Activated CD8-positive, alpha-beta memory T cell treated with anti-CD3 and anti-CD28 coated beads for 24 hours (primary cell): Measurements from ENCODE around the gene ADH6.
"Not testable (repeated sequence)": the region's sequence is repeated elsewhere in the genome, so short reads cannot be mapped to it uniquely, and the experiment has no call there.

ENCODE experiments used
- DNase-seq: peaks from one replicate; pipeline ENCODE4 v3.0.0-alpha.2; 2020

The ADH6 gene

GRCh38 chr4:99219072-99219471, at the start of gene ADH6:
TSS of gene ADH6 (minus strand) at chr4:99219246. CDS start at chr4:99219152, 94 bp downstream.
- no peak for DNase-seq

- DNase-seq = no peak
These were observed 45.9 kb upstream of the ADH6 start for GRCh38 chr4:99264927-99265326.

- DNase-seq = no peak
These were observed 33.7 kb upstream of the ADH6 start for GRCh38 chr4:99252746-99253145.

- no peak for DNase-seq
These were observed 29.7 kb upstream of the ADH6 start for GRCh38 chr4:99248714-99249113.

GRCh38 chr4:99235955-99236354, 16.9 kb upstream of the ADH6 start:
- no peak for DNase-seq

GRCh38 chr4:99234331-99235010, 15.4 kb upstream of the ADH6 start:
- DNase-seq = no peak

- DNase-seq = not testable (repeated sequence)
These were observed 14.4 kb upstream of the ADH6 start for GRCh38 chr4:99233397-99233796.

GRCh38 chr4:99228706-99229105, 9.7 kb upstream of the ADH6 start:
- not testable (repeated sequence) for DNase-seq

- DNase-seq = not testable (repeated sequence)
These were observed 8.6 kb upstream of the ADH6 start for GRCh38 chr4:99227646-99228045.

- DNase-seq = no peak
These were observed 2.9 kb upstream of the ADH6 start for GRCh38 chr4:99221980-99222379.

GRCh38 chr4:99219479-99219878, 433 bp upstream of the ADH6 start:
- DNase-seq = no peak

- no peak for DNase-seq
These were observed 3.5 kb downstream of the ADH6 start for GRCh38 chr4:99215521-99215920.

GRCh38 chr4:99210789-99211188, 8.3 kb downstream of the ADH6 start:
- DNase-seq = no peak

- no peak for DNase-seq
These were observed 9.4 kb downstream of the ADH6 start for GRCh38 chr4:99209671-99210070.

GRCh38 chr4:99208719-99209075, 10.3 kb downstream of the ADH6 start:
- no peak for DNase-seq

- no peak for DNase-seq
These were observed 10.9 kb downstream of the ADH6 start for GRCh38 chr4:99207911-99208718.

- no peak for DNase-seq
These were observed 11.8 kb downstream of the ADH6 start for GRCh38 chr4:99207069-99207743.

GRCh38 chr4:99205153-99205979, 13.7 kb downstream of the ADH6 start:
- no peak for DNase-seq

GRCh38 chr4:99202536-99202935, 16.5 kb downstream of the ADH6 start:
- DNase-seq = no peak

GRCh38 chr4:99202094-99202493, 17.0 kb downstream of the ADH6 start:
- DNase-seq = no peak

- DNase-seq = no peak
These were observed 17.4 kb downstream of the ADH6 start for GRCh38 chr4:99201690-99202089.

GRCh38 chr4:99200138-99200537, 18.9 kb downstream of the ADH6 start:
- no peak for DNase-seq

GRCh38 chr4:99190336-99190735, 28.7 kb downstream of the ADH6 start:
- no peak for DNase-seq
